Neutrophil (primary cell): ENCODE results near the gene KRT24.

Experiments used
- H3K27ac ChIP-seq: fragments of 200-600 bp; sonication (generic); 2 replicates; pipeline ENCODE4 v1.5.1; 2016; ENCODE audit warnings: mild to moderate bottlenecking, moderate library complexity
- H3K27me3 ChIP-seq: fragments of 200-600 bp; sonication (generic); 2 replicates; pipeline ENCODE4 v1.6.0; 2016; ENCODE audit warnings: mild to moderate bottlenecking
- H3K36me3 ChIP-seq: fragments of 200-600 bp; sonication (generic); 2 replicates; pipeline ENCODE4 v1.5.1; 2017
- H3K4me1 ChIP-seq, 2 experiments: fragments of 200-600 bp in 1 of 2; sonication (generic) in 1 of 2; 1 replicate in 1 of 2; 2 replicates in 1 of 2; pipeline versions ENCODE4 v1.5.1 to v1.6.1; 2013 to 2016; ENCODE audit warnings: low read depth in 1 of 2, low read length in 1 of 2, mild to moderate bottlenecking in 1 of 2, moderate library complexity in 1 of 2; ENCODE audit not compliant: control insufficient read depth in 1 of 2, insufficient read depth in 1 of 2
- H3K4me3 ChIP-seq, 2 experiments: fragments of 200-600 bp in 1 of 2; sonication (generic) in 1 of 2; 1 replicate in 1 of 2; 2 replicates in 1 of 2; pipeline ENCODE4 v1.5.1; 2013 to 2016; ENCODE audit warnings: low read depth in 1 of 2, low read length in 1 of 2, mild to moderate bottlenecking in 1 of 2, moderate library complexity in 1 of 2
- H3K9me3 ChIP-seq: fragments of 200-600 bp; sonication (generic); 2 replicates; pipeline ENCODE4 v1.5.1; 2016
- TF ChIP-seq, protein P1 (sequence below): fragments of 200-600 bp; sonication (generic); IDR thresholded peaks from 2 replicates; pipeline ENCODE4 v1.5.1; 2016; ENCODE audit warnings: antibody characterized with exemption

The KRT24 gene

GRCh38 chr17:40678902-40679522 lies 24.5 kb downstream of the KRT24 start:
- TF ChIP-seq, protein P1, sequence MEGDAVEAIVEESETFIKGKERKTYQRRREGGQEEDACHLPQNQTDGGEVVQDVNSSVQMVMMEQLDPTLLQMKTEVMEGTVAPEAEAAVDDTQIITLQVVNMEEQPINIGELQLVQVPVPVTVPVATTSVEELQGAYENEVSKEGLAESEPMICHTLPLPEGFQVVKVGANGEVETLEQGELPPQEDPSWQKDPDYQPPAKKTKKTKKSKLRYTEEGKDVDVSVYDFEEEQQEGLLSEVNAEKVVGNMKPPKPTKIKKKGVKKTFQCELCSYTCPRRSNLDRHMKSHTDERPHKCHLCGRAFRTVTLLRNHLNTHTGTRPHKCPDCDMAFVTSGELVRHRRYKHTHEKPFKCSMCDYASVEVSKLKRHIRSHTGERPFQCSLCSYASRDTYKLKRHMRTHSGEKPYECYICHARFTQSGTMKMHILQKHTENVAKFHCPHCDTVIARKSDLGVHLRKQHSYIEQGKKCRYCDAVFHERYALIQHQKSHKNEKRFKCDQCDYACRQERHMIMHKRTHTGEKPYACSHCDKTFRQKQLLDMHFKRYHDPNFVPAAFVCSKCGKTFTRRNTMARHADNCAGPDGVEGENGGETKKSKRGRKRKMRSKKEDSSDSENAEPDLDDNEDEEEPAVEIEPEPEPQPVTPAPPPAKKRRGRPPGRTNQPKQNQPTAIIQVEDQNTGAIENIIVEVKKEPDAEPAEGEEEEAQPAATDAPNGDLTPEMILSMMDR = no peak
- no peaks in the 10 kb centered on the region for H3K9me3 ChIP-seq
- H3K4me3 ChIP-seq = no peak overlapping the region
- no peak overlapping the region for H3K27ac ChIP-seq
- H3K4me1 ChIP-seq = no peaks in the 10 kb centered on the region
- H3K27me3 ChIP-seq = peaks cover 92% of the 10 kb centered on the region
- H3K36me3 ChIP-seq = no peaks in the 10 kb centered on the region

GRCh38 chr17:40675905-40676304 lies 27.6 kb downstream of the KRT24 start:
- Histone ChIP-seq H3K27ac (no peak overlapping the region), H3K9me3 (no peaks in the 10 kb centered on the region), H3K36me3 (no peaks in the 10 kb centered on the region), H3K4me1 (no peaks in the 10 kb centered on the region), H3K4me3 (no peak overlapping the region), H3K27me3 (peaks cover 93% of the 10 kb centered on the region)
- TF ChIP-seq, protein P1 = no peak

GRCh38 chr17:40672654-40673053 lies 30.9 kb downstream of the KRT24 start:
- no peaks in the 10 kb centered on the region for H3K9me3 ChIP-seq
- TF ChIP-seq, protein P1 = no peak
- H3K27me3 ChIP-seq = peaks cover 95% of the 10 kb centered on the region

GRCh38 chr17:40671282-40671681 lies 32.3 kb downstream of the KRT24 start:
- Histone ChIP-seq H3K27me3 (peaks cover 95% of the 10 kb centered on the region), H3K27ac (no peak overlapping the region), H3K4me1 (no peaks in the 10 kb centered on the region), H3K4me3 (no peak overlapping the region), H3K9me3 (no peaks in the 10 kb centered on the region), H3K36me3 (no peaks in the 10 kb centered on the region)
- TF ChIP-seq, protein P1 = no peak

More at GRCh38 chr17:40672654-40673053, 30.9 kb downstream of the KRT24 start:
- Histone ChIP-seq H3K36me3 (no peaks in the 10 kb centered on the region), H3K4me3 (no peak overlapping the region), H3K4me1 (no peaks in the 10 kb centered on the region), H3K27ac (no peak overlapping the region)

DNA sequence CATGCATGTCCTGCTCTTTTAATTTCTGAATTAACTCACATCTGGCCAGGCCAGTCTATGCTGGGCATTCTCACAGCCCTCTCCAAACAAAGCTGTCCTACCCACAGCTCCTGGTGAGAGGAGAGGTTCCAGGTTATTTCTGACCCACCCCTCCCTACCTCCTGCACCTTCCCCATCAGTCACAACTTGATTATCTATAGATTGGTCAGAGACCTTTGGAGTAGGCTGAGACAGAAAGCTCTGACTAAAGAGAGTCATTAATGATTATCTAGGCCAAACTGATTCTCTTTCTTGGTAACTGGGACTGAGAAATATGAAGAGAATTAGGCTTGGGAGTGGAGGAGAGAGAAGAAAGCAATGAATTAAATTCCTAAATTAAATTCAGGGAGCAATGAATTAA lies 37.2 kb downstream of the KRT24 start:
- no peaks in the 10 kb centered on the region for H3K36me3 ChIP-seq
- no peak overlapping the region for H3K4me3 ChIP-seq
- H3K9me3 ChIP-seq = no peaks in the 10 kb centered on the region
- peaks cover 100% of the 10 kb centered on the region for H3K27me3 ChIP-seq
- TF ChIP-seq, protein P1 = no peak
- no peaks in the 10 kb centered on the region for H3K4me1 ChIP-seq
- no peak overlapping the region for H3K27ac ChIP-seq
